MM.1S (cell line): ENCODE results near the gene GATB.

Source experiments
- EZH2 ChIP-seq: fragments of 300-600 bp; sonication (generic); optimal IDR thresholded peaks from 2 replicates; pipeline ENCODE3; 2017; ENCODE audit warnings: low read depth, mild to moderate bottlenecking, antibody characterized with exemption, low read length, mixed read lengths
- EZH2phosphoT487 ChIP-seq: fragments of 300-600 bp; sonication (generic); IDR thresholded peaks from 2 replicates; pipeline ENCODE4 v1.6.1; 2018; ENCODE audit warnings: antibody characterized with exemption, low read length
- TF ChIP-seq, protein P1 (sequence below): fragments of 300-600 bp; sonication (generic); IDR thresholded peaks from 2 replicates; pipeline ENCODE4 v1.5.1; 2016; ENCODE audit warnings: antibody characterized with exemption, low read length, mixed read lengths

DNA sequence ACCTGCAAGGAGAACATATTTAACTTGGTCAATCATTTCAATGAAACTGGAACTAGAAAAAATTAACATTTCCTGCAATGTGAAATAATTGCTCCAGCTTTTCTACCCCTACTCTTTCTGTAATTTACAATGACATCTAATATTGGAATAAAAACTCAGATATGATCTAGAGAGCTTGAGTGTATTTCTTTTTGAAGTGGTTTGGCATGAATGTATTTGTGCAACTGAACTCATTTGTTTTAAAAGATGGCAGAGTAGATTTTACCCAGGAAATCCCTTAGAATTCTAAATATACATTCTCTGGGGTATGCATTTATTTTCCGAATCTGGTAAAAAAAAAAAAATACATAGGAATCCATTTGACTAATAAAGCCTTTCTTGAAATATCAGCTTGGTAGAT is 21.5 kb upstream of the GATB start:
- TF ChIP-seq, protein P1, sequence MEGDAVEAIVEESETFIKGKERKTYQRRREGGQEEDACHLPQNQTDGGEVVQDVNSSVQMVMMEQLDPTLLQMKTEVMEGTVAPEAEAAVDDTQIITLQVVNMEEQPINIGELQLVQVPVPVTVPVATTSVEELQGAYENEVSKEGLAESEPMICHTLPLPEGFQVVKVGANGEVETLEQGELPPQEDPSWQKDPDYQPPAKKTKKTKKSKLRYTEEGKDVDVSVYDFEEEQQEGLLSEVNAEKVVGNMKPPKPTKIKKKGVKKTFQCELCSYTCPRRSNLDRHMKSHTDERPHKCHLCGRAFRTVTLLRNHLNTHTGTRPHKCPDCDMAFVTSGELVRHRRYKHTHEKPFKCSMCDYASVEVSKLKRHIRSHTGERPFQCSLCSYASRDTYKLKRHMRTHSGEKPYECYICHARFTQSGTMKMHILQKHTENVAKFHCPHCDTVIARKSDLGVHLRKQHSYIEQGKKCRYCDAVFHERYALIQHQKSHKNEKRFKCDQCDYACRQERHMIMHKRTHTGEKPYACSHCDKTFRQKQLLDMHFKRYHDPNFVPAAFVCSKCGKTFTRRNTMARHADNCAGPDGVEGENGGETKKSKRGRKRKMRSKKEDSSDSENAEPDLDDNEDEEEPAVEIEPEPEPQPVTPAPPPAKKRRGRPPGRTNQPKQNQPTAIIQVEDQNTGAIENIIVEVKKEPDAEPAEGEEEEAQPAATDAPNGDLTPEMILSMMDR, result no peak
- TF ChIP-seq EZH2 (no peak), EZH2phosphoT487 (no peak)
